ENCODE results near the gene TLR1.
"Not testable (repeated sequence)": the region's sequence is repeated elsewhere in the genome, so short reads cannot be mapped to it uniquely, and the experiment has no call there.

DNA sequence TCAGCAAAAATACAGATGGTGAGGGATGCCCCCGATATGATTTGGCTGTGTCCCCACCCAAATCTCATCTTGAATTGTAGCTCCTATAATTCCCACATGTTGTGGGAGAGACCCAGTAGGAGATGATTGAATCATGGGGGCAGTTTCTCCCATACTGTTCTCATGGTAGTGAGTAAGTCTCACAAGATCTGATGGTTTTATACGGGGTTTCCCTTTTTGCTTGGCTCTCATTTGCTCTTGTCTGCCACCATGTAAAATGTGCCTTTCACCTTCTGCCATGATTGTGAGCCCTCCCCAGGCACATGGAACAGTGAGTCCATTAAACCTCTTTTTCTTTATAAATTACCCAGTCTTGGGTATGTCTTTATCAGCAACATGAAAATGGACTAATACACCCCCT, 37.7 kb downstream of the TLR1 start:
- TF ChIP-seq, protein P1, sequence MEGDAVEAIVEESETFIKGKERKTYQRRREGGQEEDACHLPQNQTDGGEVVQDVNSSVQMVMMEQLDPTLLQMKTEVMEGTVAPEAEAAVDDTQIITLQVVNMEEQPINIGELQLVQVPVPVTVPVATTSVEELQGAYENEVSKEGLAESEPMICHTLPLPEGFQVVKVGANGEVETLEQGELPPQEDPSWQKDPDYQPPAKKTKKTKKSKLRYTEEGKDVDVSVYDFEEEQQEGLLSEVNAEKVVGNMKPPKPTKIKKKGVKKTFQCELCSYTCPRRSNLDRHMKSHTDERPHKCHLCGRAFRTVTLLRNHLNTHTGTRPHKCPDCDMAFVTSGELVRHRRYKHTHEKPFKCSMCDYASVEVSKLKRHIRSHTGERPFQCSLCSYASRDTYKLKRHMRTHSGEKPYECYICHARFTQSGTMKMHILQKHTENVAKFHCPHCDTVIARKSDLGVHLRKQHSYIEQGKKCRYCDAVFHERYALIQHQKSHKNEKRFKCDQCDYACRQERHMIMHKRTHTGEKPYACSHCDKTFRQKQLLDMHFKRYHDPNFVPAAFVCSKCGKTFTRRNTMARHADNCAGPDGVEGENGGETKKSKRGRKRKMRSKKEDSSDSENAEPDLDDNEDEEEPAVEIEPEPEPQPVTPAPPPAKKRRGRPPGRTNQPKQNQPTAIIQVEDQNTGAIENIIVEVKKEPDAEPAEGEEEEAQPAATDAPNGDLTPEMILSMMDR (IDR thresholded peaks at IDR 0.05; ENCODE audit: poor library complexity, severe bottlenecking), result not testable (repeated sequence)
- TF ChIP-seq, protein P2, sequence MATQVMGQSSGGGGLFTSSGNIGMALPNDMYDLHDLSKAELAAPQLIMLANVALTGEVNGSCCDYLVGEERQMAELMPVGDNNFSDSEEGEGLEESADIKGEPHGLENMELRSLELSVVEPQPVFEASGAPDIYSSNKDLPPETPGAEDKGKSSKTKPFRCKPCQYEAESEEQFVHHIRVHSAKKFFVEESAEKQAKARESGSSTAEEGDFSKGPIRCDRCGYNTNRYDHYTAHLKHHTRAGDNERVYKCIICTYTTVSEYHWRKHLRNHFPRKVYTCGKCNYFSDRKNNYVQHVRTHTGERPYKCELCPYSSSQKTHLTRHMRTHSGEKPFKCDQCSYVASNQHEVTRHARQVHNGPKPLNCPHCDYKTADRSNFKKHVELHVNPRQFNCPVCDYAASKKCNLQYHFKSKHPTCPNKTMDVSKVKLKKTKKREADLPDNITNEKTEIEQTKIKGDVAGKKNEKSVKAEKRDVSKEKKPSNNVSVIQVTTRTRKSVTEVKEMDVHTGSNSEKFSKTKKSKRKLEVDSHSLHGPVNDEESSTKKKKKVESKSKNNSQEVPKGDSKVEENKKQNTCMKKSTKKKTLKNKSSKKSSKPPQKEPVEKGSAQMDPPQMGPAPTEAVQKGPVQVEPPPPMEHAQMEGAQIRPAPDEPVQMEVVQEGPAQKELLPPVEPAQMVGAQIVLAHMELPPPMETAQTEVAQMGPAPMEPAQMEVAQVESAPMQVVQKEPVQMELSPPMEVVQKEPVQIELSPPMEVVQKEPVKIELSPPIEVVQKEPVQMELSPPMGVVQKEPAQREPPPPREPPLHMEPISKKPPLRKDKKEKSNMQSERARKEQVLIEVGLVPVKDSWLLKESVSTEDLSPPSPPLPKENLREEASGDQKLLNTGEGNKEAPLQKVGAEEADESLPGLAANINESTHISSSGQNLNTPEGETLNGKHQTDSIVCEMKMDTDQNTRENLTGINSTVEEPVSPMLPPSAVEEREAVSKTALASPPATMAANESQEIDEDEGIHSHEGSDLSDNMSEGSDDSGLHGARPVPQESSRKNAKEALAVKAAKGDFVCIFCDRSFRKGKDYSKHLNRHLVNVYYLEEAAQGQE (IDR thresholded peaks at IDR 0.05; ENCODE audit: borderline replicate concordance), result not testable (repeated sequence)
- TF ChIP-seq SMC3 (conservative IDR thresholded peaks at IDR 0.05; ENCODE audit: poor library complexity); EZH2 (IDR thresholded peaks at IDR 0.05; ENCODE audit: borderline replicate concordance, insufficient read depth, low read length, poor library complexity, severe bottlenecking); RAD21 (conservative IDR thresholded peaks at IDR 0.05); POLR2AphosphoS5 (IDR thresholded peaks at IDR 0.05); EP300 (conservative IDR thresholded peaks at IDR 0.05; ENCODE audit: poor library complexity, severe bottlenecking); MXI1 (conservative IDR thresholded peaks at IDR 0.05; ENCODE audit: poor library complexity, severe bottlenecking); TAF1 (IDR thresholded peaks at IDR 0.05; ENCODE audit: low read depth): not testable (repeated sequence)

Data from neural cell (in vitro differentiated cells).